ENCODE results near the gene TAB3. TPM values are rescaled to one million over a fixed set of nuclear protein-coding genes. Genes with fewer than 3 reads are reported as not detected.
"Not testable (repeated sequence)": the region's sequence is repeated elsewhere in the genome, so short reads cannot be mapped to it uniquely, and the experiment has no call there.

Gene TAB3
- total RNA-seq, 2 experiments from 2014 or later: 13.6 to 15.7 TPM

GRCh38 chrX:30804462-30804861 lies 84.6 kb downstream of the TAB3 start:
- intact Hi-C loops (cut with micrococcal nuclease): no loop called here
- Mint-ChIP-seq H3K4me1 (ENCODE audit: low read depth) (no peaks in the 10 kb centered on the region), H3K4me3 (no peak overlapping the region), H3K9me3 (no peaks in the 10 kb centered on the region), H3K36me3 (ENCODE audit: low read depth) (no peaks in the 10 kb centered on the region), H3K27ac (no peak overlapping the region), H3K27me3 (ENCODE audit: low read depth) (no peaks in the 10 kb centered on the region)
- CTCF ChIA-PET: no interaction called here
- DNase-seq: no peak

GRCh38 chrX:30800901-30801300 lies 88.2 kb downstream of the TAB3 start:
- H3K27ac Mint-ChIP-seq: no peak overlapping the region
- no peaks in the 10 kb centered on the region for H3K36me3 Mint-ChIP-seq (ENCODE audit: low read depth)
- no peaks in the 10 kb centered on the region for H3K9me3 Mint-ChIP-seq
- CTCF ChIA-PET: no interaction called here
- H3K4me3 Mint-ChIP-seq: no peak overlapping the region
- no peaks in the 10 kb centered on the region for H3K27me3 Mint-ChIP-seq (ENCODE audit: low read depth)
- intact Hi-C loops (cut with micrococcal nuclease): no loop called here
- no peaks in the 10 kb centered on the region for H3K4me1 Mint-ChIP-seq (ENCODE audit: low read depth)
- no peak for DNase-seq

GRCh38 chrX:30799327-30799726 lies 89.7 kb downstream of the TAB3 start:
- no peaks in the 10 kb centered on the region for H3K4me1 Mint-ChIP-seq (ENCODE audit: low read depth)
- intact Hi-C loops (cut with micrococcal nuclease): no loop called here
- H3K4me3 Mint-ChIP-seq: no peak overlapping the region
- no peaks in the 10 kb centered on the region for H3K9me3 Mint-ChIP-seq
- no peaks in the 10 kb centered on the region for H3K36me3 Mint-ChIP-seq (ENCODE audit: low read depth)
- no peaks in the 10 kb centered on the region for H3K27me3 Mint-ChIP-seq (ENCODE audit: low read depth)
- H3K27ac Mint-ChIP-seq: no peak overlapping the region
- no peak for DNase-seq
- CTCF ChIA-PET: no interaction called here

GRCh38 chrX:30798810-30799209 lies 90.2 kb downstream of the TAB3 start:
- CTCF ChIA-PET: no interaction called here
- no peaks in the 10 kb centered on the region for H3K4me1 Mint-ChIP-seq (ENCODE audit: low read depth)
- no peak overlapping the region for H3K27ac Mint-ChIP-seq
- no peak for DNase-seq
- no peaks in the 10 kb centered on the region for H3K36me3 Mint-ChIP-seq (ENCODE audit: low read depth)
- no peak overlapping the region for H3K4me3 Mint-ChIP-seq
- H3K27me3 Mint-ChIP-seq (ENCODE audit: low read depth): no peaks in the 10 kb centered on the region
- intact Hi-C loops (cut with micrococcal nuclease): no loop called here
- no peaks in the 10 kb centered on the region for H3K9me3 Mint-ChIP-seq

GRCh38 chrX:30797301-30797700 lies 91.8 kb downstream of the TAB3 start:
- H3K27me3 Mint-ChIP-seq (ENCODE audit: low read depth); H3K9me3 Mint-ChIP-seq; H3K27ac Mint-ChIP-seq; H3K4me3 Mint-ChIP-seq; H3K36me3 Mint-ChIP-seq (ENCODE audit: low read depth); intact Hi-C loops (cut with micrococcal nuclease); DNase-seq; H3K4me1 Mint-ChIP-seq (ENCODE audit: low read depth); CTCF ChIA-PET: not testable (repeated sequence)

GRCh38 chrX:30795981-30796958 lies 92.8 kb downstream of the TAB3 start:
- no peak overlapping the region for H3K27ac Mint-ChIP-seq

GRCh38 chrX:30794497-30794896 lies 94.6 kb downstream of the TAB3 start:
- Mint-ChIP-seq H3K9me3 (no peaks in the 10 kb centered on the region), H3K4me3 (no peak overlapping the region), H3K27ac (no peak overlapping the region), H3K36me3 (ENCODE audit: low read depth) (no peaks in the 10 kb centered on the region), H3K4me1 (ENCODE audit: low read depth) (no peaks in the 10 kb centered on the region), H3K27me3 (ENCODE audit: low read depth) (no peaks in the 10 kb centered on the region)
- CTCF ChIA-PET: no interaction called here
- DNase-seq: no peak
- intact Hi-C loops (cut with micrococcal nuclease): no loop called here

More at GRCh38 chrX:30795981-30796958, 92.8 kb downstream of the TAB3 start:
- Mint-ChIP-seq H3K4me1 (ENCODE audit: low read depth) (no peaks in the 10 kb centered on the region), H3K27me3 (ENCODE audit: low read depth) (no peaks in the 10 kb centered on the region), H3K9me3 (no peaks in the 10 kb centered on the region), H3K36me3 (ENCODE audit: low read depth) (no peaks in the 10 kb centered on the region), H3K4me3 (no peak overlapping the region)
- no peak for DNase-seq
- intact Hi-C loops (cut with micrococcal nuclease): no loop called here
- CTCF ChIA-PET: no interaction called here

GRCh38 chrX:30793767-30794103 lies 95.3 kb downstream of the TAB3 start:
- Mint-ChIP-seq H3K27ac (no peak overlapping the region), H3K27me3 (ENCODE audit: low read depth) (no peaks in the 10 kb centered on the region), H3K4me1 (ENCODE audit: low read depth) (no peaks in the 10 kb centered on the region), H3K4me3 (no peak overlapping the region), H3K36me3 (ENCODE audit: low read depth) (no peaks in the 10 kb centered on the region), H3K9me3 (no peaks in the 10 kb centered on the region)
- DNase-seq: no peak
- intact Hi-C loops (cut with micrococcal nuclease): no loop called here
- CTCF ChIA-PET: no interaction called here

- CTCF ChIA-PET: no interaction called here
- Mint-ChIP-seq H3K27me3 (ENCODE audit: low read depth) (no peaks in the 10 kb centered on the region), H3K9me3 (no peaks in the 10 kb centered on the region), H3K4me1 (ENCODE audit: low read depth) (no peaks in the 10 kb centered on the region), H3K4me3 (no peak overlapping the region), H3K36me3 (ENCODE audit: low read depth) (no peaks in the 10 kb centered on the region), H3K27ac (no peak overlapping the region)
- intact Hi-C loops (cut with micrococcal nuclease): no loop called here
- no peak for DNase-seq
Measured at GRCh38 chrX:30793075-30793766, 95.8 kb downstream of the TAB3 start.

- H3K9me3 Mint-ChIP-seq: no peaks in the 10 kb centered on the region
- H3K4me1 Mint-ChIP-seq (ENCODE audit: low read depth): peaks cover 1% of the 10 kb centered on the region
- DNase-seq: no peak
- H3K27me3 Mint-ChIP-seq (ENCODE audit: low read depth): no peaks in the 10 kb centered on the region
- intact Hi-C loops (cut with micrococcal nuclease): no loop called here
- no peak overlapping the region for H3K27ac Mint-ChIP-seq
- no peaks in the 10 kb centered on the region for H3K36me3 Mint-ChIP-seq (ENCODE audit: low read depth)
- H3K4me3 Mint-ChIP-seq: no peak overlapping the region
- CTCF ChIA-PET: no interaction called here
Measured at GRCh38 chrX:30791296-30792278, 97.5 kb downstream of the TAB3 start.

- intact Hi-C loops (cut with micrococcal nuclease): no loop called here
- no peaks in the 10 kb centered on the region for H3K9me3 Mint-ChIP-seq
- H3K27me3 Mint-ChIP-seq (ENCODE audit: low read depth): no peaks in the 10 kb centered on the region
- H3K4me1 Mint-ChIP-seq (ENCODE audit: low read depth): peaks cover 12% of the 10 kb centered on the region
- H3K36me3 Mint-ChIP-seq (ENCODE audit: low read depth): no peaks in the 10 kb centered on the region
- no peak overlapping the region for H3K27ac Mint-ChIP-seq
- CTCF ChIA-PET: no interaction called here
- DNase-seq: no peak
- no peak overlapping the region for H3K4me3 Mint-ChIP-seq
Measured at GRCh38 chrX:30787012-30787411, 102.0 kb downstream of the TAB3 start.

GRCh38 chrX:30786374-30786773 lies 102.7 kb downstream of the TAB3 start:
- H3K4me1 Mint-ChIP-seq (ENCODE audit: low read depth): peaks cover 18% of the 10 kb centered on the region
- CTCF ChIA-PET: no interaction called here
- intact Hi-C loops (cut with micrococcal nuclease): loop anchor here (1.0 kb wide), 1 partner anchor 101 kb away; no protein-coding TSS in a partner anchor
- no peaks in the 10 kb centered on the region for H3K9me3 Mint-ChIP-seq
- H3K27me3 Mint-ChIP-seq (ENCODE audit: low read depth): no peaks in the 10 kb centered on the region
- H3K4me3 Mint-ChIP-seq: no peak overlapping the region
- DNase-seq: no peak
- no peaks in the 10 kb centered on the region for H3K36me3 Mint-ChIP-seq (ENCODE audit: low read depth)
- no peak overlapping the region for H3K27ac Mint-ChIP-seq

All from activated naive CD4-positive, alpha-beta T cell treated with anti-CD3 and anti-CD28 coated beads for 36 hours (primary cell).